Fibroblast of the conjunctiva (primary cell): ENCODE measurements around the gene MACROD2.

ENCODE experiments used
- DNase-seq: peaks from one replicate; pipeline ENCODE4 v3.0.0-alpha.2; 2010; ENCODE audit warnings: low read depth

The MACROD2 gene

DNA sequence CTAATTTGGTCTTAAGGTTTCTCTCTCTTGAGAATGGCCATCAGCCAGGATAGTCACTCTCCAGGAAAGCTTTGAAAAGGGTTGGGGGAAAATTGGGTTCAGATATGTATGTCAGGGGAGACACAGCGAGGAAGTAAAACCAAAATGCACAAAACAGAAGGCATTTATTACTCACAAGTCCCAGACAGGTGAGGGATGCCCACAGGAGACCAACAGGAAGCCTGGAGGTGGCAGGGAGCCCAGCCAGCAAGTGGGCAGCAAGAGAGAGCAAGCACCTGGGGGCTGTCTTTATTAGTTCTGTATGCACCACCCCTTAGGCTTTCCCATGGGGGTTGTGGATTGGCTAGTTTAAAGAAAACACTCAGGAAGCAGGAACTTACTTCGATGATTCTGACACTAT is 1870.2 kb downstream of the MACROD2 start:
- no peak for DNase-seq

- DNase-seq: no peak
Observed at GRCh38 chr20:15866916-15867730, 1871.8 kb downstream of the MACROD2 start.

GRCh38 chr20:15867899-15868298 is 1872.6 kb downstream of the MACROD2 start:
- no peak for DNase-seq

DNA sequence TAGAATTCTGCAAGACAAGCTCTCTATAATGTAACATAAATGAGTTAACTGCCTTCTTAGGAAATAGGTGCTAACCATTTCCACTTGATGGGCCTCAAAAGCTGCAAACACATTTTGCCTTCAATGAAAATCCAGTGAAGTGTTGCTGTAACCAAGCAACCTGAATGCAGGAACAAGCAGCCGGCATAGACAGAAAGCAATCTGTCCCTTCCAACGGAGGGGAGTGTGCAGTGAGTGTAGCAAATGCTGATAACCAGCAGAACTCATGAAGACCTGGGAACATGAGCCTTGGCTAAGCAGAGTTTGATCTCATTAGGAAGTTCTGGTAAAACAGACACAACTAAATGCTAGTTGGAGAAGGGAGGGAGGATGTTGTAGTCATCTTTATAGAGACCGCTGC is 1880.1 kb downstream of the MACROD2 start:
- no peak for DNase-seq

GRCh38 chr20:15882553-15882952 is 1887.2 kb downstream of the MACROD2 start:
- no peak for DNase-seq

DNA sequence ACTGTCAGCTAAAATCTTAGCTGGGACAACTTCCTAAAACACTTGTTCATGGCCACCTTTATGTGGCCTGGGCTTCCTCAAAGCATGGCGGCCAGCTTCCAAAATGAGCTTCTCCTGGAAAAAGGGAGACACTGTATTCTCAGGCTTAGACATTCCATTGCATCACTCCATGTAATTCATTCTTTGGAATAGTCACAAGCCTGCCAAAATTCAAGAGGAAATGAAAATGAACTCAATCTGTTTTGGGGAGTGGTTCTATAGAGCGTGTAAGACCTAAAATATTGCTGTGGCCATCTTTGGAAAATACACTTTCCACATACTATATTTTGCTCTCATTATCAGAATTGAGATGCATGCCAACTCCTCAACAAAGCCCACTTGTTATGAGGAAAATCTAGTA is 1890.9 kb downstream of the MACROD2 start:
- DNase-seq: no peak

DNA sequence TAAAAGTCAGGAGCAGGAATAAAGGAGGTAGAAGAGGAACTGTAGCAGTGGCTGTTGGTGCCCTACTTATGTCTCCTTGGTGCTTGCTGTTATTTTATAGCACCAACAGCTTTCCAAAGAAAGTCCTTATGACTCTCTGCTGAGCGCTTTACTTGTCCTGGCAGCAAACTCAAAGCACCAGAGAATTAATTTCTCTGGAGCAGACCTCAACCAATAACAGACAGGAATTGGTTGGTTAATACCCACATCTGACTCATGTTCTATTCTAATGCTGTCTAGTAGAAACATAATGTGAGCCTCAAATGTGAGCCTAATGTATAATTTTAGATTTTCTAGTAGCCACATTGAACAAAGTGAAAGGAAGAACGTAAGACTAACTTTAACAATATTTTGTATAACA is 1892.1 kb downstream of the MACROD2 start:
- DNase-seq: no peak

DNA sequence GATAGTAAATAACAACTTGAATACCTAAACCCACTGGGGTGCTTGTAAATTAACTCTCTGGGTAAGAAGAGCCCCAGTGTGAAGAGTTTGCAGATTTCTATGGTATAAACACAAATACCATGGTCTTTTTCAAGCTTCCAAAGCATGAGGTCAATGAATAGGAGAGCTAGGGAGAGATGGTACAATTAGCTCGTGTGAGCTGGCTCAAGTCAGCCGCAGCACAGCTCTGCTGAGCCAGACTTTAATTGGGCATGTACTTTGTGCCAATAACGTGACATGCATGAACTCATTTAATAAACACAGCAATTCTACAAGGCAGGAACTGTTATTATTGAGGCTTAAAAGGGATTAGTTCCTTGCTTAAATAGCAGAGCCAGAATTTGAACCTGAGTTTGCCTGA is 1893.7 kb downstream of the MACROD2 start:
- DNase-seq: no peak

DNA sequence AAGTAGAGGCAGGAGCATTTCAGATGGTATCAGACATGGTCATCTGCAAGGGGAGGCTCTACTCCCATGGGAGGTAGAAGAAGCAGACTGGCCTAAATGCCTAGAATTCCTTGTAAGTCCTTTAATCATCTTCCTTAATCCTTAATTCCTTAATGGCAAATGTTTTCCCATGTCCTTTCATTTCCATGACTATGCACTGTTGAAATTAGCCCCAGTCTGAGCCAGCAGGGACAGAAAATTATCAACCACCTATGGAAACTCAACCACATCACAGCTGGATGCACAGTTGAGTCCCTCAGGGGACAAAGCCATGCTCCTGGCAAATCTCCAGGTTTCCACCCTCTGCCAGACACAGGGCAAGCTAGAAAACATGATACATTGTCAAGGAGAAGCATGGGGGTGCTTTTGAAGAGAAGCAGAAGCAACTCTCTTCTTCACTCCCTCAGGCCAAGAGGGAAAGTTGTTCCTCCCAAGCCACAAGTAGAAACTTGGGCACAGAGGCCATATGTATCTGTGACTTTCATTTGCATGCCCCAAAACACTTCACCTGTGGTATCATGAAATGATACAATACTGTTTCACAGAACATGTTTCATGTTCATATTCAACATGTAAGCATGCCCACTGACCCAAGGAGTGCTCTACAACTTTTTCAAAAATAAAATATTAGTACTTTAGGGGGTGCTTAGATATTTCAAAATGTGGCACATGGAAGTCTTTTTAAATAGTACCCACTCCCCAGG is 1894.4 kb downstream of the MACROD2 start:
- DNase-seq: no peak

DNA sequence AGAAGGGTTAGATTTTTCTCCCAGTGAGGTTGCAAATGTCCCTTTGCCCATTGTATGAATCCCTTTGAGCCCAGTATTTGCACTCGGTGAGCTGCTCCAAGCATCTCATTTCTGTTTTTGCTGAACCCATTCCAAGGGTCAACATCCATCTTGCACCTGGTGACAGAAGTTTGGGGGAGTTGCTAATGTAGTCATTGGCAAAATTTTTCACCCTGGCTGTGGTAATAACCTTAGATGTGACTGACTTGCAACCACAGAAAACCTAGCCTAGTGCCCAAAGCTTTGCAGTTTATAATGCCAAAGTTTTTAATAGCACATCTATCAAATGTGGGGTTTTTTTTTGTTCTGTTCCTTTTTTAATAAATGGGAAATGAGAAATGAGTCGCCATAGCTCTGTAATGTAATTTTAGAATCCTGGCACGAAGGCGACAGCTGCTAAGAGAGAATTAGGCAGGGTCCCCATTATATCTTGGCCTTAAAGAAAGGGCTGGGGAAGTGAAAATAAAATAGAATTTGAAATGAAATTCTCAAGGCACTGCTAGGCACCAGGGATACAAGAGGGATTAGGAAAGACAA is 1895.2 kb downstream of the MACROD2 start:
- DNase-seq: no peak

DNA sequence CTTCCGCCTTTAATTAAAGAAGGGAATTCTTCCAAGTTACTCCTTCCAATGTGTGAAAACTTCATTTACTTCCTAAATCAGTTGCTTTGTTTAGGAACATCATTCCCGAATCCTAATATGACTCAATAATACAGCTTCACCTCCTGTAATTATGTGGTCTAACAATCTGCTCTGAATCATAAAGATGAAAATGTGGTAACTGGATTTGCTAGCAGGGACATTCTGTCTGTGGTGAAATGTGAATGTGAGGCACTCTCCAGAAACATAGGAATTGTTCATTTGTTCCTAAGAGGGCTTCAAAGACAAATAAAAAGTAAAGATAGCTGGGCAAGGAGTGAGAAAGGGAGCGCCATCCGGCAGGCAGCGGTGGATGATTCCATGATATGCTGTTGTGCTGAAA is 1899.8 kb downstream of the MACROD2 start:
- DNase-seq: no peak

GRCh38 chr20:15895560-15896084 is 1900.3 kb downstream of the MACROD2 start:
- DNase-seq: no peak

DNA sequence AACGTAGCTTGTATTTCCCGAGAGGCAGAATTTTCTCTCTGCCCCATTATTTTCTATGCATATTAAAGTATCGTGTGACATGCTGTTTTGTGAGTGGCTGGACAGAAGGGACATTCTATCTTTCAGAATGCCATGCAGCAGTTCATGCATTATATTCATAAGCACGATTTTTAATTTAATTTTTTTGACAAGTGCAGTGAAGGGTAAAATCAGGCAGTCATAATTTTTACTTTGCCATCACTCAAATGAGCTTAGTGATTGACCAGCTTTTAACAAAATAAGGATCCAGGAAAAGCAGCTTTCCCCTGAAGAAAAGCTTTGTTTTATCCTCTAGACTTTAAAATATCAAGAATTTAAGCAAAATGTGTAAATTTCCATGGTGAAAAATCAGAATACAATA is 1904.7 kb downstream of the MACROD2 start:
- no peak for DNase-seq

DNA sequence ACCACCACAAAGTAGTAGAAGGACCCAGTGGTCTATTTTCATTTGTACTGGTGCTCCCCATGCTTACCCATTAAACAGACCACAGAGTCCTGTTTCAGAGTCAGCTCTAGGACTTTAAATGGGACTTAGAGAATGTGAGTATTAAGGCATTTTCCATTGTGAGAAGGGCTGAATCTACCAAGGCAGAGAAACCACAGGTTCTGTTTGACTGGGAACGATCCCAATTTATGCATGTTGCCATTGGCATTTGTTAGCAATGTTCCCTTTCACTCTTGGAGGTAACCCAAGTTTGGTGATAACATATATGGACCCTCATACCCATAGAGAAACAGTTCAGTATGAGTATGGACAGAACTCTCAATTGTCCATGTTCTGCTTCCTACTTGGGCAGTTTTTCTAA is 1905.1 kb downstream of the MACROD2 start:
- no peak for DNase-seq

- no peak for DNase-seq
Observed at GRCh38 chr20:15902493-15902892, 1907.2 kb downstream of the MACROD2 start.

DNA sequence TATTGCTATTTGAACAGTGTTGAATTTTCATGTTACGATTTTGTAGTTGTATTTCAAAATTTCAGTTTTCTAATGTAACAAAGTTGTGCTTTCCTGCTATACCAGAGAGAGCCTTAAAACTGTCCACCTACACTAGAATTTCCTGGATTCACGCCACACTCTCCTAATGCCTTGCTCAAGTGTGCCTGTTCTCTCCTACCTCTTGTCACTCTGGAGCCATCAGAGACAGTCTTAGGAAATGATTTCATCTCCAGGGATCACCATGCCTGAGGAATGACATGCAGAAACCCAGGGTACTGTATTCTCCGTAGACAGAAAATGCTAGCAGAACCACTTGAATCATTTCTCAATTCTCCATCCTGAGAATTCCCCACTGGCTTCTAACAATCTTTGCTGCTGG is 1910.3 kb downstream of the MACROD2 start:
- DNase-seq: no peak

DNA sequence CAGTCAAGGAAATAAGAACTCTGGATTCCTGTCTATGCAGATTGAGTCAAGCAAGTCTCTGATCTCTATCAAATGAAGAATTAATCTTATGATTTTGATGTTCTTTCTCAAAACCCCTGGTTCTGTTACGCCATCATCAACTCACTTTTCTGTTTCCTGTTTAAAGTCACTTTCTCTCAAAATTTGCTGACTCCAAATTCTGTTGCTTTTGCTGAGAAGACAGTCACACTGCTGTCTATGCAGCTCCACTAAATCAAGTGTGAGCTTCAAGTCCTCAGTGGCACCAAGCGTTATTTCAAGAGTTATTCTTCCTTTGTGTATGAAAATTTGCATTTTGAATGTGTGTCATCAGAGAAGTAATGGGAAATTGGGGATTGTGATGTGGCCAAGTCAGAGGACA is 1914.7 kb downstream of the MACROD2 start:
- no peak for DNase-seq

- DNase-seq: no peak
Observed at GRCh38 chr20:15911581-15911980, 1916.3 kb downstream of the MACROD2 start.

- no peak for DNase-seq
Observed at GRCh38 chr20:15913391-15914025, 1918.2 kb downstream of the MACROD2 start.

- no peak for DNase-seq
Observed at GRCh38 chr20:15916623-15917022, 1921.3 kb downstream of the MACROD2 start.

DNA sequence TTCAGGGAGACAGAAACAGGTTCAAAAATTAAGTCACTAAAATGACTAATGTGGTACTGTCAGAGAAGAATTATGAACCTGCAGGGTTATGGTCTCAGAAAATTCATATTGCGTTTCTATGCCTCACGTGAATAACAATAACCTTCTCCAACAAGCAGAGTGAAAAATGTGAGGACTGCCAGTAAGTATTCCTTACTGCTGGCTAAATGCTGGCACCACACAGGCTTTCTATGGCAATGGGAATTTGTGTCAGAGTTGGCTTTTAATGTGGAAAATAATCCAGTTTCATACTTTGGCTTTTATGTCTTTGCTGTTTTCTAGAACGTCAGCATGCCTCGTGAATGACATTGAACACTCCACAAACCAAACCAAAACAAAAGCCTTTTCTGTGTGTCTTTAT is 1922.0 kb downstream of the MACROD2 start:
- DNase-seq: no peak

DNA sequence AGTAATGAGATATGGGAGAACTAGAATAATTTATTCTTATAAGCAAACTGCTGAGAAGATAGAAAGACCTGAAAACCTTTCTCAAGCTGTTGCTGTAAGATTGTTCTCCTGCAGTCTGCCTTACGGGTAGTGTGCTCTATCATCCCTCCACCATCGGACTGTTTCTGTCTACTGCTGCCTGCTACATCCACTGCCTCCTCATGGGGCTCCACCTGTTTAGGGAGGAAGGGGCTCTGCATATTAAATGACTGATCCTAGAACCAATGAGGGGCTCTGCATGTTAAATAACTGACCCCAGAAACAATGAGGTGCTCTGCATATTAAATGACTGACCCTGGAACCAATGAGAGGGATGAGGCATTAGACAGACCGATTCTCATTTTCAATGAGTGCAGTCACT is 1923.3 kb downstream of the MACROD2 start:
- DNase-seq: no peak

DNA sequence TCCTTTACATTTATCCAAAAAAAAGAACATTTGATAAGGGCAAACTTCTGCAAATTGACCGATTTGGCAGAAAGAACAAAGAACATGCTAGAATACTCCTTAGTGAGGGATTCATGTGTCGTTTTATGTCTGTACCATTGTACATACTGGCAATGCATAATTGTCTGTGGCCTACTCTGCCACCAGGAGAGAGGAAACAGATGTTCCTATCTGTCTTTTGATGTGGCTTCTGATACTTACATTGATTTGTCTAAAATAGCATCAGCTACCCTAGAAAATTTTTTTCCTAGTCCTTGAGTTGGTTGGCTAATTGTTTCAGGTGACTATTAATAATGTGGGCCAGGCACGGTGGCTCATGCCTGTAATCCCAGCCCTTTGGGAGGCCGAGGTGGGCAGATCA is 1923.8 kb downstream of the MACROD2 start:
- DNase-seq: no peak
